Stimulated activated CD8-positive, alpha-beta memory T cell treated with anti-CD3 and anti-CD28 coated beads, Interleukin-12 subunit alpha, Interleukin-12 subunit beta, amount 100 ng/mL, for 1 hour (primary cell): ENCODE measurements around the gene HACE1.
A peak's percentile ranks its signal among the peaks of the same experiment; 100 is the strongest.

Experiments
- DNase-seq: peaks from one replicate; pipeline ENCODE4 v3.0.0-alpha.2; 2020; ENCODE audit warnings: low read depth

The HACE1 gene

GRCh38 chr6:104736545-104736944 is 123.2 kb downstream of the HACE1 start:
- no peak for DNase-seq

GRCh38 chr6:104730450-104730849 is 129.3 kb downstream of the HACE1 start:
- DNase-seq = no peak

GRCh38 chr6:104729433-104729832 is 130.3 kb downstream of the HACE1 start:
- DNase-seq = no peak

- no peak for DNase-seq
Measured at GRCh38 chr6:104728448-104728847, 131.3 kb downstream of the HACE1 start.

DNA sequence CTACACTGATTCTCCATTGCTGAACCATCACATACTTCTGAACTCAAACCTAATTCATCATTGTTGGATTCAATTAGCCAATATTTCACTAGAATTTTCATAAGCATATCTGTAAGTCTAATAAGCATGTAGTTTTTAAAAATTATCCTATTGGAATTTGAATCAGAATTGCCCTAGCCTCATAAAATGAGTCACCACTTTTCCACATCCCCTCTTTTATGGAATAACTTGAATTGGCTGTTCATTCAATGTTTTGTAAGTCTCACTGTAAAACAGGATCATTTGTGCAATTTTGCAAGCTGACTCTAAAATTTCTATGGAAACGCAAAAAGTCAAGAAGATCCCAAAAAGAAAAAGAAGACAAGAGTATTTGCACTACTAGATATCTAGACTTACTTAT is 141.0 kb downstream of the HACE1 start:
- DNase-seq = no peak

DNA sequence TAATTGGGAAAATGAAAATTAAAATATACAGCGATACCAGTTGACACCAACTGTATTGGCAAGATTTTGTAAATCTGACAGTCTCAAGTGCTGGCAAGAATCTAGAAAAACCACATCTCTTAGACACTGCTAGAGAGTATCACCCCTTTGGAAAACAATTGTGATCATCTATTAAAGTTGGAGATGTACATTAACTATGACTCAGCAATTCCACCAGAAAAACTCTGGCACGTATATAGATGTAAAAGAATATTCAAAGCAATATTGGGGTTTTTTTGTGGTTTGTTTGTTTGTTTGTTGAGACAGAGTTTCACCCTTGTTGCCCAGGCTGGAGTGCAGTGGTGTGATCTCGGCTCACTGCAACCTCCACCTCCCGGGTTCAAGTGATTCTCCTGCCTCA is 142.9 kb downstream of the HACE1 start:
- DNase-seq = no peak

DNA sequence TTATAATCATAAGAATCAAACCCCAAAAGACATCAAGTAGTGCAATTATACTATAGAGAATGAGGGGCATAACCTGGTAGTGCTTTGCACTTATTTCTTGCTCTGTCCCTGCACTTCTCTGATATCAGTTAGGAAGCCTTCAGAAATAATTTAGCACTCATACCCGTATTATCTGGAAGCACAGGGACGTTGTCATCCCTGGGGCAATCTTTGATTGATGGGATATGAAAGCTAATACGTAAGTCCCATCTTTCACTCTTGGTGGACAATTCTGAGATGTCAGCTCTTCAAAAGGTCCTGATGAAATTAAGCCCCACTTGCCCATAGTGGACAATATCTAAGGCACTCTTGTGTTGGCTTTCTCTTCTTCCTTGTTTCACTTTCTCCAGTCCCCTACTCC is 144.9 kb downstream of the HACE1 start:
- DNase-seq = no peak

DNA sequence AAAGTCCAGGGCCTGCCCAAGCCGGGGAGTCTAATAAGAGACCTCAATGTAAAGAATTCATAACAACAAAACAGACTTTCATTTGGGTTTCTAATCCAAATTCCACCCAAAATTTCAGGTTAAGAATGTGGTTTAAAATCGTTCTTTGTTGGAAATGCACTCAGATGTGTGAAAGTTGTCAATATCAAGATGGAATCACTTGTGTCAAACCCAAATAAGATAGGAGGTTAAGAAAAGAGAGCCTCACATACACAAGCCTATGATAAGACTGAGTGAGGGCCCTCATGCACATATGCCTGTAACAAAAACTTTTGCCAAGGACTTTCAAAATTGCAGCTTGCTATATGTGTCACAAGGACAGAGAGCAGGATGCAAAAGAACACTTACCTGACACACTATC is 145.7 kb downstream of the HACE1 start:
- DNase-seq = no peak

GRCh38 chr6:104711371-104711770 is 148.3 kb downstream of the HACE1 start:
- DNase-seq = no peak

DNA sequence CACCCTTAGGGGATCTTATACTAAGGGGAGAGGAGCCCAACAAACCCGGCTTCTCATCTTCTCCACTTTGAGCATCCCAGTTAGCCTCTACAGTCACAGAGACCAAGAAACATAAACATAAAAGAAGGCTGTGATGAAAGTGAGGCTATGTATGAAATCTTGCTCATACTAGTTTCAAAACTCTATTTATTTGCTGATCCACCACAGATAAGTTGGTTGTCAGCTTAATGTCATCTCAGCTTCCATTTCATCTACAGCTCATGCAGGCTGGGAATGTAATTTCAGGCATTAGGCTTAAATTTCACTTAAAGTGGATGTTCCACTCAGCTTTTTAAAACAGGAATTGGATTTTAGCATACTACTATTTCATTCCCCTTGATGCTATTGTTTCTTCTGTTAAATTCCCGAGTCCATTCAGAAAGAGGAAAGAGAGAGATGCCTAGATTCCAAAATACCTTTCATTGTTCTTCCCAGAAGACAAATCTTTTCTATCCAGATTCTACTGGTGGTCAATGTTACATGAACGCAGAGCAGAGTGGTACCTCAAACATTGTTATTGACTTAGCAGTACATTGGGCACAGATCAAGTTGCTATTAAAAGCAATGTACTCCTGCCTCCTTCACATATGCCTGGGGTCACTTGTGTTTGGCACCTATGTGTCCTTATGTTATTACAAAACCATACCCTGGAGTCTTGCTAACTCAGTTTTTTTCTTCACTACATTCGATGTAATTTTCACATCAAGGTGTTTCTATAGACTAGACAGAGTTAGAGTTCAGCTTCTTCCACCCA is 149.0 kb downstream of the HACE1 start:
- DNase-seq = no peak

DNA sequence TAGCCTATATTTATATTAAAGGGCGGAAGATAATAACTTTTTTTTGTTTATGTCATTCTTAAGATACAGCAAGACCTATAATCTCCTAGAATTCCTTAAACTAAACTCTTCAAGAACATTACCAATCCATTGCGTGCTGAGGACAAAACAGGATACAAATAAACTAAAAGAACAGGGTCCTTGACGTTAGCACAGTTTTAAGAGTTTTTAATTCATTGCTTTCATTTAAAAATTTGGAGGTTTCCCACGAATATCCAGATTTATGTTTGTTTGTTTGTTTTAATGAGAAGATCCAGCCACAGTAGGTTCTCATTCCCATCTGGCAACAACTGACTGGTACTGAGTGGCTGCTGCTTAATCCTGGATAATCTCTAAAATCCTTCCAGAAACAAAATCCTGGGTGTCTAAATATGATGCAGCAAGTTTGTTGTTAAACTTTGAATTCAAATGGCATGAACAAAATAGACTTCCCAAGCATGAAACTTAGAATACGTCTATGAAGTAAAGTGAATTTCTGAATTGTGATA is 153.7 kb downstream of the HACE1 start:
- no peak for DNase-seq

DNA sequence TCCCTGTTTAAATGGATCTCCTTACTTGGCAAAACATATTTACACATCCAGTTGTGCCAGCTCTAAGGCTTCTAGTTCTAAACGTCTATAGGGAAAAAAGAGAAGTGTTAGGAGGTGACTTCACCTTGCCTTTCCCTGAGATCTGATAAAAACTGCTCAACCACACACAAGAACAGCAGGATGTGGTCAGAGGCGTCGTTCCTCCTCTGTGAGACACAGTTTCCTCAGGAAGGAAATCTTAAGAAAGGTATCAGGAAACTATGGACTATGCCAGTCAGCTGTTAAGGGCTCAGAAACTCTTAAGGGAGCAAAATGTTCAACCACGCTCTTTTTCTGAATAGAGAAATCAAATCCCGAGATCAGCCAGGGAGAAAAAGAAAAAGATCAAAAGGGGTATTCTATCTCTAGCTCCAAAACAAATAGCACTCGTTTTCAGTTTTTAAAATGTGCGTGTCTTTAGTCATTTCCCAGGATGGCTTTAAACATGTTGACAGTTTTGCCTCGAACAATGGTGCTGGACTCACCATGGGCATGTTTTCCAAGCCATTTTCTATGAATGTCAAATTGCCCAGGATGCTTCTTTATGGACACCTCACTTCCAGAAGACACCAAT is 154.5 kb downstream of the HACE1 start:
- DNase-seq = peak; percentile 15

- DNase-seq = no peak
Measured at GRCh38 chr6:104704191-104704590, 155.5 kb downstream of the HACE1 start.

- DNase-seq = no peak
Measured at GRCh38 chr6:104702126-104702841, 157.4 kb downstream of the HACE1 start.

- DNase-seq = no peak
Measured at GRCh38 chr6:104700371-104701185, 159.1 kb downstream of the HACE1 start.

DNA sequence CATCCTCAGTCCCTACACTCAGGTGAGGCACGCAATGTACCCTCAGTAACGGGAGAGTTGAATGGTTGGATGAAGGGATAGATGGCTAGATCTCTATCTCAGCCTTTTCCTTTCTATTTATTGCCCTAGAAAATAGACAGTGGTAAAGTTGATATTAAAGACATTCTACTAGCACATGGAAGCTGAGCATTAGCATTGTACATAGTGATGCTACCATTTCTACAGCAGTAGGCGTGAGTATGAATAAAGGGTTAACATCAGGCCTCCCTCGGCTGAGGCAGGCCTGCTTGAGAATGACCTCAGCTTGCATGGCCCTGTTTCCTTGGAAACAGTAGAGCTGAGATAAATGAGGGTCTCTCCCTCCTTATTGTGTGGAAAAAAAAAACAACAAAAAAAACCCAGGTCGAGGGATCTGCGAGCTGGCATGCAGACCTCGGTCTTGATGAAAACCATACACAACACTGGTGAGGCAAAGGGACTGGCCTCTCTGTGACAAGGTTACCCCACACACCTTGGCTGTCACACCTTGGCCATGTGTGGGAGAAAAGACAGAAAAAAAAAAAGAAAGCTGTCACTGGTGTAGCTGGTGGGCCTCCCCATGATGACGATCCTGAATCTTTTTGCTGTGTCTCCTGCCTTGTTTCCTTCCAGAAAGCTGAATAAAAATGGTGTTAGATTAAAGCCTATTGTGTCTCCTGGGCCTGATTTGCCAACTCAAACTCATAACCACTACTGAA is 160.0 kb downstream of the HACE1 start:
- DNase-seq = no peak

DNA sequence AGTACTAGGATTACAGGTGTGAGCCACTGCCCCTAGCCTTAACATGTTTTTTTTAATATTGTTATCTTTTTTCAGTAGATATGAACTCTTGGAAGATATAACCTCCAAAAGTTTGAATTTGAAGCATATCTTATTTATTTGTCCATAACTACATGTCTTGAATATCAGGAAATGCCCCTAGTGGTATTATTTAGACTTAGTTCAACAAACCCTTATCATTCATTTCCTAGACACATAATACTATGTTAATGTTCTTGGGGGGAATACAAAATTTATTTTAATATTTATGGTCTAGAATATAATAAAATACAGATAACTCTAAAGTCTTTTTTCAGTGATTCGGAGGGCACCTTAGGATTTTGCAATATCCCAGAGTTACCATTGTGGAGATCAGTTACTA is 160.7 kb downstream of the HACE1 start:
- no peak for DNase-seq

DNA sequence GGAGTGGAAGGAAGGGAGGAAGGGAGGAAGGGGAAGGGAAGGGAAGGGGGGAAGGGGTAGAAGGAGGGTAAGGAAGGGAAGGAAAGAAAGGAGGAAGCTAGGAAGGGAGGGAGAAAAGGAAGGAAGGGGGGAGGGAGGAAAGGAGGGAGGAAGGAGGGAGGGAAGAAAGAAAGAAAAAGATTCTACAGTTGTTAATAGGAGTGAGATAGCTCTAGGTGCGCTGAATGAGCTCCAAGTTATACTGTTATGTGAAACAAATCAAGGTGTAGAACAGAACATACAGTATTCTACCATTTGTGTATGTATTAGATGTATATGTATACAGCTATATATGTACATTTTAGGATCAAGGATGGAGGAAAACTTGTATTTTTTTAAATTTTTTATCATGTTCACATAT is 167.7 kb downstream of the HACE1 start:
- DNase-seq = no peak

DNA sequence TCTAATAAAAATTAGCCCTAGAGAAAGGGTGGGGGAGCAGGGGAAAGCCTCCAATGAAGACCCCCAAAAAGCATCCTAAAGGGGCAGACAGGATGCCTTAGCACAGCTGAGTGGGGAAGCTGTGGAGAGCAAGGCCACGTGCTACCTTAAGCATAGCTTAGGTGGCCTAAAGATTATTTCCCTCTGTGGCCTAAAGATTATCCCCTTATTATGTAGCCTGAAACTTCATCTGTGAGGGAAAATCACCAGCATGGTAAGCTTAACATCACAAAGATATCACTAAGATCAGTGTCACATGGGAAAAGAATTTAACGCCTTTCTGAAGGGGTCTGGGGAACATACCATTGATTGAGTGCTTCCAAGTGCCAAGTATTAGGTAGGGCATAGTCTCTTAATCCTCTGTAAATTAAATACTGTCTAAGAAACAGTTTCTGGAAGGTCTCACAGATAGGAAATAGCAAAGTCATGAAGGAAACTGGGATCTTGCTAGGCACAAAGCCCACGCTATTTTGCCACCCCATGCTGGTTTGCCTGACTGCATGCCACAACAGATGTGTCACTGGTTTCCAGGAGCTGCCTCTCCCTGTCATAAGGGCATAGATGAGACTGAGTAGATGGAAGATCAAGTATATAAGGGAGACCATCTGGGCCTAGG is 170.0 kb downstream of the HACE1 start:
- DNase-seq = no peak

GRCh38 chr6:104688283-104688969 is 171.3 kb downstream of the HACE1 start:
- no peak for DNase-seq
